ENCODE data around the gene IRF6.

The IRF6 gene

DNA sequence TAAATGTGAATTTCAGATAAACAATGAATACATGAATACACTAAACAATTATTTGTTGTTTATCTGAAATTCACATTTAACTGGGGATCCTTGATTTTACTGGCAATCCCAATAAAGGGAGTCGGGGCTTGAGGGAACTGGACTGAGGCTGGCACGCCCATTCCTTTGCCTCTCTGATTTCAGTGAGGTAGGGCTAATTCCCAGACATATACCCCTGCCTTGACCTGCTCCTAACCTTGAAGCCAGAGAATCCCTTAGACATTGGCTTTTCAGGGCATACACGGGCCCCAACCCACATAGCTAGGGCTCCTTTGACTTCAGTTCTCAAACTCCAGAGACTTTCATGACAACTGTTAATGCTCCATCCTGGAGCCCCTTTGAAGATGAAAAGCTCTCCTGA is 11.0 kb upstream of the IRF6 start:
- TF ChIP-seq, protein P1, sequence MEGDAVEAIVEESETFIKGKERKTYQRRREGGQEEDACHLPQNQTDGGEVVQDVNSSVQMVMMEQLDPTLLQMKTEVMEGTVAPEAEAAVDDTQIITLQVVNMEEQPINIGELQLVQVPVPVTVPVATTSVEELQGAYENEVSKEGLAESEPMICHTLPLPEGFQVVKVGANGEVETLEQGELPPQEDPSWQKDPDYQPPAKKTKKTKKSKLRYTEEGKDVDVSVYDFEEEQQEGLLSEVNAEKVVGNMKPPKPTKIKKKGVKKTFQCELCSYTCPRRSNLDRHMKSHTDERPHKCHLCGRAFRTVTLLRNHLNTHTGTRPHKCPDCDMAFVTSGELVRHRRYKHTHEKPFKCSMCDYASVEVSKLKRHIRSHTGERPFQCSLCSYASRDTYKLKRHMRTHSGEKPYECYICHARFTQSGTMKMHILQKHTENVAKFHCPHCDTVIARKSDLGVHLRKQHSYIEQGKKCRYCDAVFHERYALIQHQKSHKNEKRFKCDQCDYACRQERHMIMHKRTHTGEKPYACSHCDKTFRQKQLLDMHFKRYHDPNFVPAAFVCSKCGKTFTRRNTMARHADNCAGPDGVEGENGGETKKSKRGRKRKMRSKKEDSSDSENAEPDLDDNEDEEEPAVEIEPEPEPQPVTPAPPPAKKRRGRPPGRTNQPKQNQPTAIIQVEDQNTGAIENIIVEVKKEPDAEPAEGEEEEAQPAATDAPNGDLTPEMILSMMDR (IDR thresholded peaks at IDR 0.05; ENCODE audit: low read depth, low read length), result no peak

DNA sequence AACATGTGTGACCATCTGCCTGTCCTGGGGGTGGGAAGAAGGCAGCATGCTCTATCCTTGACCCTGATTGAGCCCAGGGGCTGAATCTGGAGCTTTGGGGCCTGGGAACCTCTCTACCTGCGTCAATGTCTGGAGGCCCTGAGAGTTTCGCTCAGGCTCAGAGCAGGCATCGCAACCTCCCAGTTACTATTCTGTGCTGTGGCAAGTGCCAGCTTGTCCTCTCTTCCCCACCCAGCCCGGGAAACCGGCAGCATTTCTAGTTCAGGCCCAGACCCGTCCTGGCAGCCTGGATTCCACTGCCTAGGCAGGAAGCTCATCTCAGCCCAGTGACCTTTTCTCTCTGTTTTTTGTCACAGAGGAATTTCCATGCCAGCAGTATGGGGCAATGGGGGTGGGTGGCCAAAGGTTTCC is 10.0 kb upstream of the IRF6 start:
- no peak for DNase-seq (ENCODE audit: low read depth in 2 of 2)
- no peak overlapping the region for H3K4me3 ChIP-seq (replicated peaks in 1 of 2; ENCODE audit: low read depth in 2 of 2, low read length in 2 of 2)
- TF ChIP-seq, protein P1 (IDR thresholded peaks at IDR 0.05; ENCODE audit: low read depth, low read length), result no peak

More for the DNA sequence above, 11.0 kb upstream of the IRF6 start:
- no peak for DNase-seq (ENCODE audit: low read depth in 2 of 2)
- H3K4me3 ChIP-seq (replicated peaks in 1 of 2; ENCODE audit: low read depth in 2 of 2, low read length in 2 of 2), result no peak overlapping the region

DNA sequence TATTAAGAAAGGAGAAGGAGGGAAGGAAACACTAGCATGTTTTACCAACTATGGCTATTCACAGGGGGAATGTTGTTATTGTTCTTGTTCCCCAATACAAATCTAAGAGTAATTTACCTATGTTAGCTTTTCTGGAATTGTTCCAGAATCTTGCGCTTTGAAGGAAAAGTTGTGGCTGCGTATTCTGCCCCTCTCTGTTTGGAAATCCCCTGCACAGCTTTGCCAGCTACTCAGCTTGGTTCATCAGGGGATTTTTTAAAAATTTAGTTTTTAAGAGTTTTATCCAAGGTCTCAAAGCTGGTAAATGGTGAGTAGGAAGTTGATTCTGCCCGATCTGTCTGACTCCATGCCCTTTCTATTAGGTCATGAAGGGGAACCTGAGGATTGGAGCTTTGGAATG is 9.5 kb upstream of the IRF6 start:
- TF ChIP-seq, protein P1 (IDR thresholded peaks at IDR 0.05; ENCODE audit: low read depth, low read length), result no peak
- DNase-seq (ENCODE audit: low read depth in 2 of 2), result no peak
- no peak overlapping the region for H3K4me3 ChIP-seq (replicated peaks in 1 of 2; ENCODE audit: low read depth in 2 of 2, low read length in 2 of 2)

DNA sequence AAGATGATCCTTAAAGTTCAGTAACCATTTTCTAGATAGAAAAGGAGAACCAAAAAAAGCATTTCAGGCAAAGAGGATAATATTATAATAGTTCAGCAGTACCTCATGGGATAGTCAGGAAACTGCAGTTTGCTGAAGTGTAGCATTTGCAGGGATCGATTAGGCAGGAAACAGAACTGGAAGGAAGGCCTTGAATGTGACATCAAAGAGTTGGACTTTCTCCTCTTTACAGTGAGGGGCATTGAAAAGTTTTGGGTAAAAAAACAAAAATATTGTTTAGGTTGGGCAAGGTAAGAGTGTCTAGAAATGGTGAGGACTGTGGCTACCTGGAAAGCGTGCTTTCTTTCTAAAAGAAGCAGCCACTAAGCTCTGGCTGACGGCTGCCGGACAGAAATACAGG is 8.0 kb upstream of the IRF6 start:
- H3K4me3 ChIP-seq (replicated peaks in 1 of 2; ENCODE audit: low read depth in 2 of 2, low read length in 2 of 2), result no peak overlapping the region
- DNase-seq (ENCODE audit: low read depth in 2 of 2), result no peak
- TF ChIP-seq, protein P1 (IDR thresholded peaks at IDR 0.05; ENCODE audit: low read depth, low read length), result no peak

DNA sequence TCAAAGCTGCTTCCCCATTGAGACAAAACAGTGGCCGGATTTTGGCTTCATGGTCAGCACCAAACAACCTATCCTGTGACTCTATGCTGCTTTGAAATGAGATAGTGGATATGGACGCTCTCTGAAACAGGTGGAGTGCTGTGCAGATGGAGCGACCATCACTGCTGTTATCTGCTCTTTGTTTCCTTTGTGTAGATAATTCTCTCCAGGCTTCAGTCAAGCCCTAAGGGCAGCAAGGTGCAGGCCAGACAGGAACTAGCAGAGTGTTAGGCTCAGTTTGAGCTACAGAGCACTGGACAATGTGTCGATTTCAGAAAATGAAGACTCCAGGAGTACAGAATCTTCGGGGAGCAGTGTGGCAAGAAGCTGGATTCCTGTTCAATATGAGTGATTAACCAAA is 4.8 kb upstream of the IRF6 start:
- H3K4me3 ChIP-seq (replicated peaks in 1 of 2; ENCODE audit: low read depth in 2 of 2, low read length in 2 of 2), result no peak overlapping the region
- TF ChIP-seq, protein P1 (IDR thresholded peaks at IDR 0.05; ENCODE audit: low read depth, low read length), result no peak
- no peak for DNase-seq (ENCODE audit: low read depth in 2 of 2)

DNA sequence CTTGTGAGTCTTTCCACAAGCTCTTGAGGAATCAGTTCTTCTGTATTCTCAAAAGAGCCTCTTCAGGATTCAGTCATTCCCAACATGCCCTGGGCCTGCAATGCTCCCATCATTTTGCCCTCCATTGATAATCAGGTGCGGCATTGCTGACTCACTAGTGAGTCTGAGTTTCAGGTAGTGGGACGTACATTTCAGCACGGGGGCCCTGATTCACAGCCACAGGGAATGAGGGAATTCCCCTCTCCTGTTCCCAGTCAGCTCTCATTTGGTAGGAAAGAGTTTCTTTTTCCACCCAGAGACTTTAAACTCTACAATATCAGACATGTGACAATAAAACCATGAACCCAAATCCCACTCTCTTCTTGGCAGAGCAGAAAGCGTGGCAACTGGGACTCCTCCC is 3.7 kb upstream of the IRF6 start:
- H3K4me3 ChIP-seq (replicated peaks in 1 of 2; ENCODE audit: low read depth in 2 of 2, low read length in 2 of 2), result no peak overlapping the region
- TF ChIP-seq, protein P1 (IDR thresholded peaks at IDR 0.05; ENCODE audit: low read depth, low read length), result no peak
- no peak for DNase-seq (ENCODE audit: low read depth in 2 of 2)

DNA sequence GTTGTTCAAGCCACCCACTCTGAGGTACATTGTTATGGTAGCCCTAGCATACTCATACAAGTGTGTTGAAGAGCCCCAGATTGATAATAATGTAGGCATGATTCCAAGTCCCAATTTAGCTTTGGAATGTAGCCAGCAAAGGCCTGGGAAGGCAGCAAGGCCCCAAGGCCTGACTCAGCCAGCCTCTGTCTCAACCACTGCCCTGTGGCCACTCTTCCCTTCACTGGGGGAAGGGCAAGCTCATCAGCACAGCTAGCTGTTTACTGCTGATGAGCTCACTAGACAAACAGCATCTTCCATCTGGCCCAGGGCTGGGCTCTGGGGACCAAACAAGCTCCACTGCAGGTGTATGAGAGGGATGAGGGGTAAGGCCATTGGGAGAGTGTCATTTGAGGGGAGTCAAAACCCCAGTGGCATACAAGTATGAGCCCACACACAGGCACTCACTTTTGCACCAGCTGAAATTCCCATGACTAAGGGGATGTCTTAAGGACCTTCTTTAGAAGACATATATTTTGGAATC is 2.2 kb upstream of the IRF6 start:
- H3K4me3 ChIP-seq (replicated peaks in 1 of 2; ENCODE audit: low read depth in 2 of 2, low read length in 2 of 2), result no peak overlapping the region

More for the DNA sequence above, 2.2 kb upstream of the IRF6 start:
- TF ChIP-seq, protein P1 (IDR thresholded peaks at IDR 0.05; ENCODE audit: low read depth, low read length), result no peak
- DNase-seq (ENCODE audit: low read depth in 2 of 2), result peak; percentile 94 to 98
